HepG2 (cell line): ENCODE results near the gene NUDT3. TPM values are rescaled to one million over a fixed set of nuclear protein-coding genes. Genes with fewer than 3 reads are reported as not detected.

Experiments used
- FIP1L1 ChIP-seq: fragments of 200-400 bp; formaldehyde crosslinking; IDR thresholded peaks from 2 replicates; pipeline ENCODE4 v1.6.1; 2018; ENCODE audit warnings: low read depth, mild to moderate bottlenecking, low read length, moderate library complexity, borderline replicate concordance; ENCODE audit not compliant: insufficient read depth
- POLR2G ChIP-seq: fragments of 200-400 bp; formaldehyde crosslinking; IDR thresholded peaks from 2 replicates; pipeline ENCODE4 v1.6.1; 2018; ENCODE audit warnings: mild to moderate bottlenecking, low read depth, low read length, moderate library complexity
- PRMT3 ChIP-seq: sonication (generic); formaldehyde crosslinking; IDR thresholded peaks from 2 replicates; pipeline ENCODE4 v1.8.1; 2022; ENCODE audit warnings: low read depth, mild to moderate bottlenecking, moderate library complexity, missing genetic modification reagents, borderline replicate concordance
- RBFOX2 ChIP-seq: fragments of 200-400 bp; formaldehyde crosslinking; IDR thresholded peaks from 2 replicates; pipeline ENCODE4 v1.6.1; 2017; ENCODE audit warnings: low read depth, mild to moderate bottlenecking, low read length
- TGIF2 ChIP-seq: IDR thresholded peaks from 2 replicates; pipeline ENCODE4 v1.6.1; 2016; ENCODE audit warnings: control low read depth, missing compliant biosample characterization
- YEATS2 ChIP-seq: sonication (generic); formaldehyde crosslinking; IDR thresholded peaks from 2 replicates; pipeline ENCODE4 v1.4.0; 2020; ENCODE audit warnings: missing genetic modification reagents, borderline replicate concordance
- ZBTB7B ChIP-seq: sonication (generic); formaldehyde crosslinking; IDR thresholded peaks from 2 replicates; pipeline ENCODE4 v1.4.0; 2020; ENCODE audit warnings: missing genetic modification reagents
- ZNF253 ChIP-seq: sonication (generic); formaldehyde crosslinking; IDR thresholded peaks from 2 replicates; pipeline ENCODE4 v1.8.0; 2022; ENCODE audit warnings: mild to moderate bottlenecking, missing genetic modification reagents, borderline replicate concordance
- ZNF383 ChIP-seq: sonication (generic); formaldehyde crosslinking; IDR thresholded peaks from 2 replicates; pipeline ENCODE4 v1.4.0; 2020; ENCODE audit warnings: missing genetic modification reagents, mild to moderate bottlenecking, borderline replicate concordance
- ZNF605 ChIP-seq: sonication (generic); formaldehyde crosslinking; IDR thresholded peaks from 2 replicates; pipeline ENCODE4 v1.8.0; 2022; ENCODE audit warnings: mild to moderate bottlenecking, missing genetic modification reagents
- ZNF737 ChIP-seq: sonication (generic); formaldehyde crosslinking; IDR thresholded peaks from 2 replicates; pipeline ENCODE4 v1.5.0; 2020; ENCODE audit warnings: missing genetic modification reagents, mild to moderate bottlenecking, borderline replicate concordance
- polyA plus RNA-seq, 8 experiments: library from polyadenylated mRNA; depleted of rRNA in 3 of 8; stranded (reverse) in 7 of 8; unstranded in 1 of 8; fragments of >200 nt; fragmentation: Illumina TruSeq in 4 of 8; extraction: Trizol in 4 of 8; gene quantifications; 2 replicates each; pipeline versions ENCODE4 v1.2.1 to v1.2.3, GENCODE V29; 2011 to 2016; ENCODE audit warnings: low read depth in 4 of 8, missing spikeins in 1 of 8, mixed read lengths in 1 of 8; ENCODE audit not compliant: insufficient read depth in 1 of 8
- total RNA-seq, 5 experiments: library from RNA; depleted of rRNA; stranded (reverse); fragments of >200 nt; fragmentation: Illumina TruSeq; extraction: Trizol; gene quantifications; 2 replicates each; pipeline ENCODE4 v1.2.3, GENCODE V29; 2016; ENCODE audit warnings: low read depth in 1 of 5
- TF ChIP-seq, protein P1 (sequence below): sonication (generic); formaldehyde crosslinking; IDR thresholded peaks from 2 replicates; pipeline ENCODE4 v1.9.0; 2021; ENCODE audit warnings: missing genetic modification reagents, borderline replicate concordance
- TF ChIP-seq, protein P2 (sequence below), 2 experiments: sonication (generic) in 1 of 2; formaldehyde crosslinking in 1 of 2; IDR thresholded peaks; 2 replicates each; pipeline versions ENCODE4 v1.4.0 to v1.6.1; 2016 to 2020; ENCODE audit warnings: borderline replicate concordance in 1 of 2, low read depth in 1 of 2, mild to moderate bottlenecking in 1 of 2, missing genetic modification reagents in 1 of 2
- TF ChIP-seq, protein P3 (sequence below): fragments of 450-650 bp; IDR thresholded peaks from 2 replicates; pipeline ENCODE4 v1.6.1; 2017; ENCODE audit warnings: mild to moderate bottlenecking

NUDT3 gene
- total and polyA plus RNA-seq, 2 of the 13 experiments (the other 11 are each of a cell fraction or from before 2014, with no cell fraction given): 20.2 to 20.6 TPM

DNA sequence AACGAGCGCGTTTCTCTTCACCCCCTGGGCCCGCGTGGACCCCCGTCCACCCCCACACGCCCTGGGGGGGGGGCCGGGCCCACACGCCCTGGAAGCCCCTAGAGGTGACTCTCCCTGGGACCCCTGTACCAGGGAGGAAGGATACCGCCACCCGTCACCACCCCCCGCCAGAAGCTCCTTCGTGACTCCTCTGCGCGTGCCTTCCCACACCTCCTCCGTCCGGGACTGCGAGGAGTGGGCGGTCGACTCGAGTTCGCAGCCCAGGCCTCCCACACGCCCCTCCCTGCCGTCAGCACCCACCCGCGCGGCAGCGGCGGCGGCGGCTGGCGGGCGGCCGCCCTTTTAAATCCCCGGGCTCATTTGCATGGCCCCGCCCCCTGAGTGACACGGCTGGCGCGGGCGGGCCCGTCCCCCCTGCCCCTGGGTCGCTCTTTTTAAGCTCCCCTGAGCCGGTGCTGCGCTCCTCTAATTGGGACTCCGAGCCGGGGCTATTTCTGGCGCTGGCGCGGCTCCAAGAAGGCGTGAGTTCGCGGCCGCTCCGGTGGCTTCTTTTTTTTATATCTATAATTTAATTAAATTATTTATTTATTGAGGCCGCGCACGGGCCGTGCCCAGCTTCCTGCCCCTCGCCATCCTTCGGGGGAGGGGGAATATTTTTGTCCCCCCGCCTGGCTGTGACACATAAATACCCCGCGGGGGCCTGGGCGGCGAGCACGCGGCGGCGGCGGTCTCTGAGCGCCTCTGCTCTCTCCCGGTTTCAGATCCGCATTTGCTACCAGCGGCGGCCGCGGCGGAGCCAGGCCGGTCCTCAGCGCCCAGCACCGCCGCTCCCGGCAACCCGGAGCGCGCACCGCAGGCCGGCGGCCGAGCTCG is 155.8 kb downstream of the NUDT3 start, which contains the start of gene HMGA1 (continued):
- TF ChIP-seq, protein P1, sequence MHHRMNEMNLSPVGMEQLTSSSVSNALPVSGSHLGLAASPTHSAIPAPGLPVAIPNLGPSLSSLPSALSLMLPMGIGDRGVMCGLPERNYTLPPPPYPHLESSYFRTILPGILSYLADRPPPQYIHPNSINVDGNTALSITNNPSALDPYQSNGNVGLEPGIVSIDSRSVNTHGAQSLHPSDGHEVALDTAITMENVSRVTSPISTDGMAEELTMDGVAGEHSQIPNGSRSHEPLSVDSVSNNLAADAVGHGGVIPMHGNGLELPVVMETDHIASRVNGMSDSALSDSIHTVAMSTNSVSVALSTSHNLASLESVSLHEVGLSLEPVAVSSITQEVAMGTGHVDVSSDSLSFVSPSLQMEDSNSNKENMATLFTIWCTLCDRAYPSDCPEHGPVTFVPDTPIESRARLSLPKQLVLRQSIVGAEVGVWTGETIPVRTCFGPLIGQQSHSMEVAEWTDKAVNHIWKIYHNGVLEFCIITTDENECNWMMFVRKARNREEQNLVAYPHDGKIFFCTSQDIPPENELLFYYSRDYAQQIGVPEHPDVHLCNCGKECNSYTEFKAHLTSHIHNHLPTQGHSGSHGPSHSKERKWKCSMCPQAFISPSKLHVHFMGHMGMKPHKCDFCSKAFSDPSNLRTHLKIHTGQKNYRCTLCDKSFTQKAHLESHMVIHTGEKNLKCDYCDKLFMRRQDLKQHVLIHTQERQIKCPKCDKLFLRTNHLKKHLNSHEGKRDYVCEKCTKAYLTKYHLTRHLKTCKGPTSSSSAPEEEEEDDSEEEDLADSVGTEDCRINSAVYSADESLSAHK (CRISPR knock-in tag): no peak
- TF ChIP-seq ZNF383 (CRISPR knock-in tag) (no peak), ZNF737 (CRISPR knock-in tag) (no peak), FIP1L1 (no peak), PRMT3 (CRISPR knock-in tag) (no peak), YEATS2 (CRISPR knock-in tag) (no peak), RBFOX2 (peak; percentile 87), ZBTB7B (peak; percentile 23; the same call in 1 of the 2 replicates), ZNF253 (CRISPR knock-in tag) (no peak), POLR2G (peak; percentile 92), TGIF2 (CRISPR knock-in tag) (no peak), ZNF605 (CRISPR knock-in tag) (peak; percentile 67; the same call in 1 of the 2 replicates)
- TF ChIP-seq, protein P2, sequence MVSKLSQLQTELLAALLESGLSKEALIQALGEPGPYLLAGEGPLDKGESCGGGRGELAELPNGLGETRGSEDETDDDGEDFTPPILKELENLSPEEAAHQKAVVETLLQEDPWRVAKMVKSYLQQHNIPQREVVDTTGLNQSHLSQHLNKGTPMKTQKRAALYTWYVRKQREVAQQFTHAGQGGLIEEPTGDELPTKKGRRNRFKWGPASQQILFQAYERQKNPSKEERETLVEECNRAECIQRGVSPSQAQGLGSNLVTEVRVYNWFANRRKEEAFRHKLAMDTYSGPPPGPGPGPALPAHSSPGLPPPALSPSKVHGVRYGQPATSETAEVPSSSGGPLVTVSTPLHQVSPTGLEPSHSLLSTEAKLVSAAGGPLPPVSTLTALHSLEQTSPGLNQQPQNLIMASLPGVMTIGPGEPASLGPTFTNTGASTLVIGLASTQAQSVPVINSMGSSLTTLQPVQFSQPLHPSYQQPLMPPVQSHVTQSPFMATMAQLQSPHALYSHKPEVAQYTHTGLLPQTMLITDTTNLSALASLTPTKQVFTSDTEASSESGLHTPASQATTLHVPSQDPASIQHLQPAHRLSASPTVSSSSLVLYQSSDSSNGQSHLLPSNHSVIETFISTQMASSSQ (IDR thresholded peaks at IDR 0.05; ENCODE audit: low read depth): no peak
- TF ChIP-seq, protein P2 (CRISPR knock-in tag; IDR thresholded peaks at IDR 0.05; ENCODE audit: borderline replicate concordance): no peak
- TF ChIP-seq, protein P3, sequence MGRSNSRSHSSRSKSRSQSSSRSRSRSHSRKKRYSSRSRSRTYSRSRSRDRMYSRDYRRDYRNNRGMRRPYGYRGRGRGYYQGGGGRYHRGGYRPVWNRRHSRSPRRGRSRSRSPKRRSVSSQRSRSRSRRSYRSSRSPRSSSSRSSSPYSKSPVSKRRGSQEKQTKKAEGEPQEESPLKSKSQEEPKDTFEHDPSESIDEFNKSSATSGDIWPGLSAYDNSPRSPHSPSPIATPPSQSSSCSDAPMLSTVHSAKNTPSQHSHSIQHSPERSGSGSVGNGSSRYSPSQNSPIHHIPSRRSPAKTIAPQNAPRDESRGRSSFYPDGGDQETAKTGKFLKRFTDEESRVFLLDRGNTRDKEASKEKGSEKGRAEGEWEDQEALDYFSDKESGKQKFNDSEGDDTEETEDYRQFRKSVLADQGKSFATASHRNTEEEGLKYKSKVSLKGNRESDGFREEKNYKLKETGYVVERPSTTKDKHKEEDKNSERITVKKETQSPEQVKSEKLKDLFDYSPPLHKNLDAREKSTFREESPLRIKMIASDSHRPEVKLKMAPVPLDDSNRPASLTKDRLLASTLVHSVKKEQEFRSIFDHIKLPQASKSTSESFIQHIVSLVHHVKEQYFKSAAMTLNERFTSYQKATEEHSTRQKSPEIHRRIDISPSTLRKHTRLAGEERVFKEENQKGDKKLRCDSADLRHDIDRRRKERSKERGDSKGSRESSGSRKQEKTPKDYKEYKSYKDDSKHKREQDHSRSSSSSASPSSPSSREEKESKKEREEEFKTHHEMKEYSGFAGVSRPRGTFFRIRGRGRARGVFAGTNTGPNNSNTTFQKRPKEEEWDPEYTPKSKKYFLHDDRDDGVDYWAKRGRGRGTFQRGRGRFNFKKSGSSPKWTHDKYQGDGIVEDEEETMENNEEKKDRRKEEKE: no peak
